HG03521 (cell line): Measurements from ENCODE around the gene CPLX3.

Source experiments
- ATAC-seq: cut with Tn5 transposase; IDR thresholded peaks from one replicate; pipeline ENCODE4 v1.9.1; 2021; ENCODE audit warnings: mild to moderate bottlenecking, moderate library complexity; ENCODE audit not compliant: unreplicated experiment

CPLX3 gene

GRCh38 chr15:74827614-74828013 lies 1.2 kb downstream of the CPLX3 start:
- ATAC-seq, result no peak

DNA sequence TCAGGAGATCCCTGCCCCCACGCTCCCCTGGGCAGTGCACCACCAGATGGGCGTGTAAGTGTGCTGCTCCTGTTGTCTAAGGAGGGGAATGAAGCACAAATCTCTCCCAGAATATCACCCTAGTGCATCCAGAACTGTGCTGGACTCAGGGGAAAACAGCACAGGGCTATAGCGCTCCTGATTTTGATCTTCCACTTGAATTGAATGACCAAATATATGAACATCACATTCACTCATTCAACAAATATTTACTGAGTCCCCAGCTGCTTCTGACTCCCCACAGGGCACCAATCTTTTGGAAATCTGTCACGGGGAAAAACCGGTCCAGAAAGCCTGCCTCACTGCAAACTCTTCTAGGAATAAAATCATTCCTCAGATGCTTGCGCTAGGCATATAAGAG lies 2.4 kb downstream of the CPLX3 start:
- no peak for ATAC-seq

- ATAC-seq, result no peak
Measured at GRCh38 chr15:74829486-74829885, 3.1 kb downstream of the CPLX3 start.

DNA sequence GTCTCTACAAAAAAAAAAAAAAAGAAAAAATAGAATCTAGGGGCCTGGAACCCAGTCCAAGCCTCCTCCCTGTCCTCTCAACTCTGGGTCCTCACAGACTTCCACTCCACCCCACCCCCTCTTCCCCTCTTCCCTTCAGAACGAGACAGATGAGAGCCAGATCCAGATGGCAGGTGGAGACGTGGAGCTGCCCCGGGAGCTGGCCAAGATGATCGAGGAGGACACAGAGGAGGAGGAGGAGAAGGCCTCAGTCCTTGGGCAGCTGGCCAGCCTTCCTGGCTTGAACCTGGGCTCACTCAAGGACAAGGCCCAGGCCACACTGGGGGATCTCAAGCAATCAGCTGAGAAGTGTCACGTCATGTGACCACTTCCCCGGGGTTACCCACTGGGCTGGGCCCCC lies 3.6 kb downstream of the CPLX3 start:
- ATAC-seq, result no peak

- no peak for ATAC-seq
Measured at GRCh38 chr15:74830868-74831267, 4.4 kb downstream of the CPLX3 start.

- no peak for ATAC-seq
Measured at GRCh38 chr15:74831813-74832495, 5.5 kb downstream of the CPLX3 start.

DNA sequence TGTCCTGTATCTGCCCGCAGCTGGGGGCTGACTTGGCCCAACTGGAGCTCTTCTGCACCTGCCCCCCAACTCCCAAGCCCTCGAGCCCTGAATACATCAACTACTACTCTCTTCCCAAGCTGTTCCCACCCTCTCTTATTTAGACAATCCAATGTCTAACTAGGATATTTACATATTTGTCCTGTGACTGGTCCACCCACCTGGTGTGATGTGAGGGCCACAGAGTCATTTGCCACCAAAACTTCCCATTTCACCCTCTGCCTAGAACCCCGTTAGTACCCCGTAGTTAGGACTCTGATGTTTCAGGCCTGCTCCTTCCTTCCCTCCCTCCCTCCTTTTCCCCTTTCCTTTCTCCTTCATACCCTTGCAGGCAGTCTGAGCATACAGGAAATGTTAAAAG lies 6.4 kb downstream of the CPLX3 start:
- no peak for ATAC-seq

GRCh38 chr15:74833376-74834107 lies 7.1 kb downstream of the CPLX3 start:
- ATAC-seq, result no peak

DNA sequence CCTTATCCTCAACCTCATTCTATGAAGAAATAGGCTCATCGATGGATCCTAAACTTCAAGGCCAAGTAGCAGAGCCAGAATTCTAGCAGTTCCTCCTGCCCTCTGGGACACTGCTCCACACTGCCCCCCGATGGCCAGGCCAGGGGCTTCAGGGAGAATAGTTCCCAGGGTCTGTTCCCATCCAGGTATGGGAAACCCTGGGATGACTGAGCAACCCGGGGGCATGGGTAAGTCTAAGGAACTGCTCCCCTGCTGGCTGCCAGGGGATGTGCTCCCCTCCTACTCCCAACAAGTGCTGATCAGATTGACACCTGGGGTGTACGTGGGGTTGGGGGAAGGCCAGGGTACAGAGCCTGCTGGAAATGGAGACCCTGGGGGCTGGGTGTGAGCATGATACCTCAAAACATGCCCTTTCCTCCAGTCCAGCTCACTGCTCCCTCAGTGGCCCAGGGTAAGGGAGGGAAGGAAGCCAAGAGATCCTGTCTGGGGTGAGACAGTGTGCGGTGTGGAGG lies 8.9 kb downstream of the CPLX3 start:
- ATAC-seq, result no peak

- ATAC-seq, result no peak
Measured at GRCh38 chr15:74836846-74837245, 10.4 kb downstream of the CPLX3 start.

DNA sequence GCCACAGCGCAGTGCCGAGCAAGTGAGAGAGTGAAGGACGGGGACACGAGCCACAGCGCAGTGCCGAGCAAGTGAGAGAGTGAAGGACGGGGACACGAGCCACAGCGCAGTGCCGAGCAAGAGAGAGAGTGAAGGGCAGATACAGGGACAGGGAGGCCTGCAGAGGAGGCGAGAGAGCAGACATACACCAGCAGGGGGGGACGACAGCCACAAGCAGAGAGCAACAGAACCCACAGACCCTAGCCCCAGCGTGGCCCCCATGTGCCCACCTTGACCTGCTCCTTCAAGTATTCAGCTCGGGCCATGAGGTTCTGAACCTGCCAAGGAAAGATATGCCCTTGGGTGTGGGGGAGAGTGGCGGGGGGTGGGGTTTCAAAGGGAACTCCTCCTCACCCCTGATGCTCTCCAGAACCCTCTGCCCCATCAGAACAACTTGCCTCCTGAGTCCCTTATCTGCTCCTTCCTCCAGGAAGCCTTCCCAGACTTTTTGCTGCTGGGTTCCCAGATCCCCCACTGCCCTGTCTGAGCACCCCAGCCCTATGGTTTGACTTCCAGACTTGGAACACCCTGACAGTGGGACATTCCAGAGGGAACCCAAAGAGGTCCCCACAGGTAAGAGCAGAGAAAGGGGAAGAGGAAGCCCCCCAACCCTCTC lies 11.2 kb downstream of the CPLX3 start:
- no peak for ATAC-seq

- no peak for ATAC-seq
Measured at GRCh38 chr15:74838137-74838516, 11.7 kb downstream of the CPLX3 start.

DNA sequence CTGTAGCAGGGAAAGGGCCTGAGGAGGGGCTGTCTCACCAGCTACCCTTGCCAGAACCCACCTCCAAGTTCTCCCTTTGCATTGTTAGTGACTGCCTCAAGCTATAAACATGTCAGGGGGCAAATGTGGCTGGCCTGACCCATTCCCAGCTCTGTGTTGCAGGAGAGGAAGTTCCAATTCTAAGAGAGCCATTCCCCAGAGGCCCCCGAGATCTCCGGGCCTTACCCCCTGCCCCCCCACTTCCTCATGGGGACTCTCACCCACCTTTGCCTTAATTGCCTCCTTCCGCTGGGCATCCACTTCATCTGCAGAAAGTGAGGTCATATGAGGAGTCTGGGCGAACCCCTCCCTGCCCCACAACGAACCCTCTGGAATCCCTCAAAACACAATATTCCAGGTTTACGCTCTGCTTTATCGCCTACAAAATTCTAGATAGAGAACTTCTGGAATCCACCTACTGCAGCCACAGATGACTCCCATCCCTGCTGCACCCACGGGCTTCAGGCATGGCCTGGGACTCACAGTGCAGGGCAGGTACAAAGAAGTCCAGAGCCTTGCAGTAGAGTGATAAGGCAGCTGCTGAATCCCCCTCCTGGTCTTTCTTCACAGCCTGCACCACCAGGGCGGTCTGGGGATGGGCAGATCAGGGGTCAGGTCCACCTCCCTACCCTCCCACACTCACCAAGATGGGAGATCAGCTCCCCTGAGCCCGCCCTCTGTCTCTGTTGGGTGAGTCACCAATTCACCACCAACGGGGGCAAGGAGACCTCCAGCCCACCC lies 12.5 kb downstream of the CPLX3 start:
- no peak for ATAC-seq

GRCh38 chr15:74839526-74840395 lies 13.3 kb downstream of the CPLX3 start:
- no peak for ATAC-seq

DNA sequence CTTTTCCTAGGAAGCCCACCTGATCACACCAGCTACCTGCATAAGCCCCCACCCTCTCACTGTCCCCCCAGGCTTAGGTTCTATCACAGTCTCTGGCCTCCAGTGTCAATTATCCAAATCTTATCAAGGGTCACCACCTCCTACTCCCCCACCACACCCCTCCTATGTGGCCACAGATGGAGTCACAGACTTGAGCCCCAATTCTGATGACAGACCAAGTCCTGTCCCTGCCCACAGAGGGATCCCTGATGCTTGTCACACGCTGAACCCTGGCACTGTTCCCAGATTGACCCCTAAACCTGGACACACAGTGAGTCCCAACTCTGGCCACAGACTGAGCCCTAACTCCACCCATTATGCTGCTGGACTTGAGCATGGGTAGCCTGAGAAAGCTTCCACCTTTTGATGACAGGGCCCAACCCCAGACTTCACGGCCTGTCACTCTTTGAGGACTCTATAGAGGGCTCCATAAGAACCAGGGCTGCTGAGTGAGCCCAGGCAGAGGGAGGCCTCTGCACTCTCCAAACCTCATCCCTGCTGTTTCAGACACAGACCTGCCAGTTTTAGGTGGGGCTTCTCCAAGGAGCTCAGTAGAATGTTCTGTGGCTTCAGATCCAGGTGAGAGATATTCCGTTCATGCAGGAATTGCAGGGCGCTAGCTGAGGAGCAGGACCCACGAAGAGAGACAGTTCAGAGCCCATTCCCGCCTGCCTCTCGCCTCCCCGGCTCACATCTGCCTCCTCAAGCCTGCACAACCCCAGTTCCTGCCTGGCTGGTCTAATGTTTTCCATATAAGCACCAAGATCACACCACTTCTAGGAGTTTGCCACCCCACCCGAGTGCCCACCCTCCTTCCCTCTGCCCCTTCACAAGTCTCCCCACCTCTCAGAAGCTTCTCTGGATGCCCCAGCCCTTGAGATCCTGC lies 14.7 kb downstream of the CPLX3 start:
- ATAC-seq, result no peak

- no peak for ATAC-seq
Measured at GRCh38 chr15:74841891-74842373, 15.5 kb downstream of the CPLX3 start.

DNA sequence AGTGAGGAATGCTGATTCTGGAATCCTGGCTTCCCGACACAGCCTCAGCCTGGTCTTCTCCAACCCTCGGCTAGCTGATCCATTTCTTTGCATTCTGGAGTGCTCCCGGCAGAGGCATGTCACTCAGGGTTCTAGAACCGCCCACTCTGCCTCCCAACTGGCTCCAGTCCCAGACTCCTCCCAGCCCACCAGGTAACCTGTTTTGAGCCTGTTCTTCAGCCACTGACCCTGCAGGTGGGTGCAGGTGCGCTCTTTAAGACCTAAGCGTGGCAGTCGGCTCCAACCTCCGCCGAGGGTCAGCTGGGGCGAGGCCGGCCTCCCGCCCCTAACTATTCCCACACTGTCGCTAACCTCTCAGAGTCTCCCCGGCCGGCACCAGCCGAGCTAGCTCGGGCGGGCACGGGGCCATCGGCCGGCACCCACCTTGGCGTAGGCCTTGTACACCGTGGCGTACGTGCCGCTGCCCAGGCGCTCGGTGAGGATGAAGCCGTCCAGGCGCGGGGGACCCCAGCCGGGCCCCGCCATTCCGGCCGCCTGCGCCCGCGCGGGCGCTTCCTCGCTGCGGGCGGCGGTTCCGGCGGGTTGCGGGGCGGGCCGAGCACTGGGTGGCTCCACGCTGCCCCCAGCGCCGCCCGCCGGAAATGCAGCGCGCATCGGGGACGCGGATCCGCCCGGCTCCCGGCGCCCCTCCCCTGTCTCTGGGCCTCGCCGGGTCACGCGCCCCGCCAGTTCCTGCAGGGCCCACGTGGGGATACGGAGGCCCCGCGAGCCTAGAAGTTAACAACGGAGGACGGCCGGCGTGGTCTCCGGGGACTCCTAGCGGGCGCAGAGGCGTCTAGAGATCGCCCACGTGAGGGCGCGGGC lies 16.4 kb downstream of the CPLX3 start, which contains the start of gene ULK3:
ULK3 (minus strand) TSS at position 576 of the 864 bp plus-strand sequence; CDS start at position 525, 51 bp downstream.
- ATAC-seq, result peak; percentile 85

DNA sequence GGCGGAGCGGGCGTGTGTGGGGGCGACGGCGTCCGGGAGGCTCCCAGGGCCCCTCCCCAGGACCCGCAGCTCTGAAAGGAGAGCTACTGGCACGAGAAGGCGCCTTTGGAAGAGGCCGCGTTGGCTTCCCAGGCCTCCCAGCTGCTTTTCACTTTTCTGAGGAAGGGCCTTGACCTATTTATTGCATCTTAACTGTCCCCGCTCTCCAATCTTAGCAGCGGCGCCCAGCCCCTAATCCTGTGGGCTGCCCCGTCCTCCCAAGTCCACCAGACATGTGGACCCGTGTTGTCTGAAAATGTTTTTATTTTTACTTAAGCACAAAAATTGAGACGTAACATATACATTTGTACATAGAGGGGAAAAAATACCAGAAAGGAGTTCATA lies 17.0 kb downstream of the CPLX3 start:
- no peak for ATAC-seq
